ENCODE measurements around the gene MATCAP1.

The MATCAP1 gene

GRCh38 chr16:67137605-67138004, 46.2 kb downstream of the MATCAP1 start:
- Histone ChIP-seq H3F3A (ENCODE audit: insufficient read depth, low read length) (no peaks in the 10 kb centered on the region), H4K20me1 (ENCODE audit: insufficient read depth, low read length) (no peaks in the 10 kb centered on the region), H3K36me3 (replicated peaks; ENCODE audit: insufficient read depth, low read length) (peaks cover 4% of the 10 kb centered on the region; the same call in 1 of the 2 replicates), H3K9ac (ENCODE audit: low read length) (no peak overlapping the region), H3K9me3 (replicated peaks; ENCODE audit: insufficient read depth, low read length) (no peaks in the 10 kb centered on the region), H3K27me3 (replicated peaks; ENCODE audit: insufficient read depth, low read length) (no peaks in the 10 kb centered on the region), H3K79me2 (ENCODE audit: low read length) (no peaks in the 10 kb centered on the region), H3K9me2 (replicated peaks; ENCODE audit: insufficient read depth, low read length) (no peaks in the 10 kb centered on the region), H3K4me2 (ENCODE audit: low read depth, low read length) (no peak overlapping the region), H2AFZ (ENCODE audit: low read length) (no peak overlapping the region), H3K4me1 (ENCODE audit: low read length) (no peaks in the 10 kb centered on the region), H3K4me3 (ENCODE audit: low read length) (no peak overlapping the region), H3K27ac (ENCODE audit: low read length) (no peak overlapping the region)
- TF ChIP-seq EZH2 (optimal IDR thresholded peaks at IDR 0.05; ENCODE audit: low read depth, low read length) (no peak), CTCF (IDR thresholded peaks at IDR 0.05; ENCODE audit: low read length) (no peak), EZH2phosphoT487 (IDR thresholded peaks at IDR 0.05; ENCODE audit: low read length) (no peak)
- no peak for DNase-seq

- Histone ChIP-seq H3K27ac (ENCODE audit: low read length) (no peak overlapping the region), H3K79me2 (ENCODE audit: low read length) (no peaks in the 10 kb centered on the region), H3K4me3 (ENCODE audit: low read length) (no peak overlapping the region), H3K9ac (ENCODE audit: low read length) (no peak overlapping the region), H2AFZ (ENCODE audit: low read length) (no peak overlapping the region), H3K9me2 (replicated peaks; ENCODE audit: insufficient read depth, low read length) (no peaks in the 10 kb centered on the region), H3K27me3 (replicated peaks; ENCODE audit: insufficient read depth, low read length) (no peaks in the 10 kb centered on the region), H3K36me3 (replicated peaks; ENCODE audit: insufficient read depth, low read length) (no peaks in the 10 kb centered on the region), H3K9me3 (replicated peaks; ENCODE audit: insufficient read depth, low read length) (no peaks in the 10 kb centered on the region), H4K20me1 (ENCODE audit: insufficient read depth, low read length) (no peaks in the 10 kb centered on the region), H3K4me2 (ENCODE audit: low read depth, low read length) (no peak overlapping the region), H3K4me1 (ENCODE audit: low read length) (no peaks in the 10 kb centered on the region), H3F3A (ENCODE audit: insufficient read depth, low read length) (no peaks in the 10 kb centered on the region)
- DNase-seq = no peak
- no peak for TF ChIP-seq EZH2 (optimal IDR thresholded peaks at IDR 0.05; ENCODE audit: low read depth, low read length)
- no peak for TF ChIP-seq EZH2phosphoT487 (IDR thresholded peaks at IDR 0.05; ENCODE audit: low read length)
- no peak for TF ChIP-seq CTCF (IDR thresholded peaks at IDR 0.05; ENCODE audit: low read length)
Observed at GRCh38 chr16:67129422-67129821, 54.3 kb downstream of the MATCAP1 start.

DNA sequence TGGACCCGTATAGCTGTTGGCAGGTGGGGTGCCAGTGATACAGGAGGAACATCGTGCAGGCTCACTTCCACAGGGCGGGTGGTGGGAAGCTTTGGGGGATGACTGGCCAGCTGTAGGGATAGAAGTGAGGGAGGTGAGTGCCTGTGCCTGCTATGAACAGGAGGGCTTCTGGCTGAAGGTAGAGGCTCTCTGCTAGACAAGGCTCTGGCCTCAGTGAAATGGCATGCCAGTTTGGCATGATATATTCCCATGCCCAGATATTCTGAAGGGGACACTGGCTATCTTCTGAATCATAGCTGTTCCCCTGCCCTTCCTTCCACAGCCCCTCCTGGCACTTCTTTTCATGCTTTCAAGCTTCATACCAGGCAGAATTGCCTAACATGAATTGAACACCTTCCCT, 54.9 kb downstream of the MATCAP1 start:
- no peak overlapping the region for H3K27ac ChIP-seq (ENCODE audit: low read length)
- H3K4me3 ChIP-seq (ENCODE audit: low read length) = no peak overlapping the region
- no peak overlapping the region for H2AFZ ChIP-seq (ENCODE audit: low read length)
- no peaks in the 10 kb centered on the region for H3K9me3 ChIP-seq (replicated peaks; ENCODE audit: insufficient read depth, low read length)
- no peaks in the 10 kb centered on the region for H3K9me2 ChIP-seq (replicated peaks; ENCODE audit: insufficient read depth, low read length)
- no peak overlapping the region for H3K9ac ChIP-seq (ENCODE audit: low read length)
- no peaks in the 10 kb centered on the region for H3F3A ChIP-seq (ENCODE audit: insufficient read depth, low read length)
- no peaks in the 10 kb centered on the region for H3K79me2 ChIP-seq (ENCODE audit: low read length)
- H3K36me3 ChIP-seq (replicated peaks; ENCODE audit: insufficient read depth, low read length) = no peaks in the 10 kb centered on the region
- no peaks in the 10 kb centered on the region for H3K4me1 ChIP-seq (ENCODE audit: low read length)
- no peak overlapping the region for H3K4me2 ChIP-seq (ENCODE audit: low read depth, low read length)
- no peak for DNase-seq
- no peaks in the 10 kb centered on the region for H3K27me3 ChIP-seq (replicated peaks; ENCODE audit: insufficient read depth, low read length)
- no peaks in the 10 kb centered on the region for H4K20me1 ChIP-seq (ENCODE audit: insufficient read depth, low read length)
- no peak for TF ChIP-seq EZH2phosphoT487 (IDR thresholded peaks at IDR 0.05; ENCODE audit: low read length)
- no peak for TF ChIP-seq CTCF (IDR thresholded peaks at IDR 0.05; ENCODE audit: low read length)
- no peak for TF ChIP-seq EZH2 (optimal IDR thresholded peaks at IDR 0.05; ENCODE audit: low read depth, low read length)

All from MM.1S (cell line).